DND-41 (cell line): ENCODE results near the gene EIPR1.

Source experiments
- CTCF ChIP-seq: IDR thresholded peaks from 2 replicates; pipeline ENCODE4 v1.5.1; 2012; ENCODE audit warnings: borderline replicate concordance, low read length, moderate library complexity, mild to moderate bottlenecking; ENCODE audit not compliant: poor library complexity, severe bottlenecking; ENCODE audit errors: extremely low read depth
- EZH2 ChIP-seq: IDR thresholded peaks from 3 replicates; pipeline ENCODE4 v1.6.1; 2012; ENCODE audit warnings: borderline replicate concordance, low read depth, mild to moderate bottlenecking, moderate library complexity, low read length, inconsistent platforms; ENCODE audit not compliant: severe bottlenecking

- TF ChIP-seq EZH2 (no peak), CTCF (no peak)
Observed at GRCh38 chr2:3409627-3410170, 32.1 kb upstream of the EIPR1 start.
